IPS-18c (cell line): ENCODE measurements around the gene PCSK5.

Experiments used
- H3K4me3 ChIP-seq: 2 replicates; pipeline ENCODE4 v1.7.0; 2013; ENCODE audit warnings: low read depth, mild to moderate bottlenecking, low read length, moderate library complexity; ENCODE audit not compliant: insufficient read depth
- H3K9me3 ChIP-seq: one replicate; pipeline ENCODE4 v1.6.1; 2013; ENCODE audit warnings: mild to moderate bottlenecking, low read length, moderate library complexity; ENCODE audit not compliant: control insufficient read depth, insufficient read depth

Gene PCSK5

GRCh38 chr9:76200315-76200714 is 309.8 kb downstream of the PCSK5 start:
- no peak overlapping the region for H3K4me3 ChIP-seq

GRCh38 chr9:76200745-76201144 is 310.3 kb downstream of the PCSK5 start:
- Histone ChIP-seq H3K9me3 (no peaks in the 10 kb centered on the region), H3K4me3 (no peak overlapping the region)

More at GRCh38 chr9:76200315-76200714, 309.8 kb downstream of the PCSK5 start:
- H3K9me3 ChIP-seq = no peaks in the 10 kb centered on the region

- no peaks in the 10 kb centered on the region for H3K9me3 ChIP-seq
Measured at GRCh38 chr9:76203373-76203772, 312.9 kb downstream of the PCSK5 start.

GRCh38 chr9:76206821-76207220 is 316.3 kb downstream of the PCSK5 start:
- Histone ChIP-seq H3K9me3 (no peaks in the 10 kb centered on the region), H3K4me3 (no peak overlapping the region)

More at GRCh38 chr9:76203373-76203772, 312.9 kb downstream of the PCSK5 start:
- no peak overlapping the region for H3K4me3 ChIP-seq

GRCh38 chr9:76213751-76214150 is 323.3 kb downstream of the PCSK5 start:
- H3K9me3 ChIP-seq = no peaks in the 10 kb centered on the region
- no peak overlapping the region for H3K4me3 ChIP-seq

GRCh38 chr9:76215066-76215465 is 324.6 kb downstream of the PCSK5 start:
- H3K4me3 ChIP-seq = no peak overlapping the region
- no peaks in the 10 kb centered on the region for H3K9me3 ChIP-seq

- Histone ChIP-seq H3K4me3 (no peak overlapping the region), H3K9me3 (no peaks in the 10 kb centered on the region)
Measured at GRCh38 chr9:76216161-76216649, 325.7 kb downstream of the PCSK5 start.

- H3K4me3 ChIP-seq = no peak overlapping the region
- H3K9me3 ChIP-seq = no peaks in the 10 kb centered on the region
Measured at GRCh38 chr9:76218117-76218885, 327.8 kb downstream of the PCSK5 start.

GRCh38 chr9:76218886-76219445 is 328.5 kb downstream of the PCSK5 start:
- no peaks in the 10 kb centered on the region for H3K9me3 ChIP-seq
- H3K4me3 ChIP-seq = no peak overlapping the region

GRCh38 chr9:76219560-76220151 is 329.2 kb downstream of the PCSK5 start:
- no peaks in the 10 kb centered on the region for H3K9me3 ChIP-seq
- H3K4me3 ChIP-seq = no peak overlapping the region

GRCh38 chr9:76221423-76221822 is 330.9 kb downstream of the PCSK5 start:
- Histone ChIP-seq H3K9me3 (no peaks in the 10 kb centered on the region), H3K4me3 (no peak overlapping the region)

- Histone ChIP-seq H3K4me3 (no peak overlapping the region), H3K9me3 (no peaks in the 10 kb centered on the region)
Measured at GRCh38 chr9:76223749-76224340, 333.4 kb downstream of the PCSK5 start.

GRCh38 chr9:76227156-76227555 is 336.7 kb downstream of the PCSK5 start:
- Histone ChIP-seq H3K9me3 (no peaks in the 10 kb centered on the region), H3K4me3 (no peak overlapping the region)

- Histone ChIP-seq H3K9me3 (no peaks in the 10 kb centered on the region), H3K4me3 (no peak overlapping the region)
Measured at GRCh38 chr9:76231001-76231400, 340.5 kb downstream of the PCSK5 start.

GRCh38 chr9:76232861-76233489 is 342.5 kb downstream of the PCSK5 start:
- Histone ChIP-seq H3K4me3 (no peak overlapping the region), H3K9me3 (no peaks in the 10 kb centered on the region)

- no peak overlapping the region for H3K4me3 ChIP-seq
- no peaks in the 10 kb centered on the region for H3K9me3 ChIP-seq
Measured at GRCh38 chr9:76240578-76240977, 350.1 kb downstream of the PCSK5 start.

- H3K4me3 ChIP-seq = no peak overlapping the region
- H3K9me3 ChIP-seq = no peaks in the 10 kb centered on the region
Measured at GRCh38 chr9:76245518-76245917, 355.0 kb downstream of the PCSK5 start.
